SHP77 treated with DMSO at 0.1 percent for 48 hours (cell line): ENCODE results near the gene RANBP1.
A peak's percentile ranks its signal among the peaks of the same experiment; 100 is the strongest.

Experiments used
- DNase-seq: peaks from one replicate; lab custom pipeline; 2025; lab: John Stamatoyannopoulos, UW

The RANBP1 gene

DNA sequence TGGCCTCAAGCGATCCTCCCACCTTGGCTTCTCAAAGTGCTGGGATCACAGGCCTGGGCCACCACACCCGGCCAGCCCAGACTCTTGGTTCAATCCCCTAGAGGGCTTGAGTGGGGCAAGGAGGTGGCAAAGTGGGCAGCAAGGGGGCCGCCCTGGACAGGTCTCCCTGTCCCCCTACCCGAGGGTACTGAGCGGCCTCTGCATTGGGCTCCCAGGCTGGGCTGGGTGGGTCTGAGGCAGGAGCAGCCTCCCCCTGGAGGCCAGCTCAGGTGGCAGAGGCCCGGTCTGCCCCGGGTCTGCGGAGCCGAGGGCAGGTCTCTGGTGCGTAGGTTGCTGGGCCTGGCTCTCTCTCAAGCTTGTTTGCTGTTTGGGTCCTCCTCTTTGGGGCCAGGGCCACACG, 57.3 kb downstream of the RANBP1 start:
- DNase-seq, result no peak

DNA sequence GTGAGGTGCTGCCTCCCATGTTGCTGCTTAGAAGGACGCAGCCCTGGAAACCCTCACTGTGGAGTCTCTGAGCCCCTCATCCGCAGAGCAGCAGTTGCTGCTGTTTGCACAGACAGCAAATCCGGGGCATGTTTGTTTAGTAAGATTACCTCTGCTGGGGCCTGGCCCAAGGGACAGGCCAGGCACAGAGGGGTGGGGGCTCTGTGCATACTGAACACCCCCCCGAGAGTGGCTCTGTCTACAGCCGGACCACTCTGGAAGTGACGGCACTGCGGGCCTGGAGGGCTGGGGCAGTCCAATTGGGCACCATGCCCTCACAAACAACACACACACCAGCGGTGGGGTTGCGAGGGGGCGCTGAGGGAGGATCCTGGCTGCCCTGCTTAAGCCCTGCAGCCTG, 57.9 kb downstream of the RANBP1 start:
- DNase-seq, result peak; percentile 17

DNA sequence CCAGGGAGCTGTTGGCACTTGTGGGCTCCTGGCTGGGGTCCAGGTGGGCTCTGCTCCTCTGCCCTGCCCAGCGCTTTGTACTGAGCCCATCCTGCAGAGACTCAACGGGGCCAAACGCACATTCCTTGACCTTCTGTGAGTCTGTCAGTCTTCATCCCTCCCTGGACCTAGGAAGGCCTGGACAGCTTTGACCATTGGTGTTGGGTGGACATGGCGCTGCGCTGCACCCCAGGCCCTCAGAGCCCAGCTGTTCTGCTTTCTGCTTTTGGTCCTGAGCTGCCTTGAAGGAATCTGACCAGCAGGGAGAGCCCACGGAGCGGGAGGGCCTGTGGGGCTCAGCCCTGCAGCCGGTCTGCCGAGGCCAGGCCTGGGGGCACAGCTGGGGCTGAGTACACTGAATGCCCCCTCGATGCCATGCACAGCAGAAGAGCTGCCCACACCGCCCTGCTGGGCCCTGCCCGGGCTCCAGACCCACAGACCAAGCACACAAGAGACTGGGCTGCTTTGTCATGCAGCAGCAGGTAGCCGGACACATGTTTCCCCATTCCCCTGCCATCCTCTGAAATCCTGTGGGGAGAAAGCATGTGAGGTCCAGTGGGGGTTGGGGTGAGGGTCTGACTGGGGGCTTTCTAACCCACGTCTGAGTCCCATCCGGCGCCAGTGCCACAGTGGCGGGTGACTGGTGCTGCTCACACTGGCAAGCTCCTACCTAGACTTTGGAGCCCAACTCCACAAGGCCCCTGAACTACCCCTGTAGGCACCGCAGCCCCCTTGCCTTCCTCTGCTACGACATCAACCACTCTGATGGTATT, 59.1 kb downstream of the RANBP1 start:
- no peak for DNase-seq

DNA sequence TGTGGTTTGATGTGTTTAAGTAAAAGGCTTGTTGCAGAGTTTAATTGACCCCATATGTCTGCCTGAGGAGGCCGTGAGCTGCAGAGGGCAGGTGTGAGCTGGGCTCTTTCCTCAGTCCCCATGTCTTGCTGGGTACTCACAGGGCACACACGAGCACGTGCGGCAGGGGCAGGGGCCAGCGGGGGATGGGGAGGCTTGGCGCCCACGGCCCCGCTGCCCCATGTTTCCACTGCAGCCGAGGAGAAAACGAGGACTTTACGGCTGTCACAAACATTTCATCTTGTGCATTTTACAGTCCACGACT, 59.6 kb downstream of the RANBP1 start:
- DNase-seq, result no peak

DNA sequence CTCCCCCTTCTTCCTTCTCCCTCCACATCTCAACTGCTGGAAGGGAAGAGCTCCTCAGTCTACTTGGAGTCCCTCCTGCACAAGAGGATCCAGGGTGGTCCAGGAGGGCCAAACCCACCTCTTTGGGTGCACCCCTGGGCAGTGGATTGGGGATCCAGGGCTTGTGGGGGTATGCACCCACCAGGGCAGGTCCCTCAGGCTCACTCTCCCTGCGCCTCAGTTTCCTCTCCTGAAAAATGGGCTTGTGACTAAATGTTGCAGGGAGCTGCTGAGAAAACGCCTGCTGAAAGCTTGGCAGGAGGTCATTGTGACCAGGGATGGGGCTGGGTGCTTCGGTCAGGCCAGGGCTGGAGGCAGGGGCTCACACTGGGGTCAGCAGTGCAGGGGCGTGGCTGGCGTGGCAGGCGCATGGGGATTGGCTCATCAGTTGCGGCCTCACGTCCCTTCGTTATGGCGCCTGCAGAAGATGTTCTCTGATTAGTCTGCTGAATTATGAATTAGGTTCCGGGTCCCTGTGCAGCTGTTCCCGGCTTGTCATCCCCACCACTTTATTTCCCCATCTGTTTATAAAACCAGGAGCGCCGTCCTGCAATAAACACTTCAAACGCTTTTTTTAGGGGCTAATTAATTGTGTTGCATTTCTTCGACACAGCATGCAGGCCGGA, 60.6 kb downstream of the RANBP1 start:
- DNase-seq, result no peak
